Measurements from ENCODE around the gene KIAA0319L. TPM values are rescaled to one million over a fixed set of nuclear protein-coding genes. Genes with fewer than 3 reads are reported as not detected.

Gene KIAA0319L
- total RNA-seq, 1 experiment from 2014 or later = 46.4 TPM

DNA sequence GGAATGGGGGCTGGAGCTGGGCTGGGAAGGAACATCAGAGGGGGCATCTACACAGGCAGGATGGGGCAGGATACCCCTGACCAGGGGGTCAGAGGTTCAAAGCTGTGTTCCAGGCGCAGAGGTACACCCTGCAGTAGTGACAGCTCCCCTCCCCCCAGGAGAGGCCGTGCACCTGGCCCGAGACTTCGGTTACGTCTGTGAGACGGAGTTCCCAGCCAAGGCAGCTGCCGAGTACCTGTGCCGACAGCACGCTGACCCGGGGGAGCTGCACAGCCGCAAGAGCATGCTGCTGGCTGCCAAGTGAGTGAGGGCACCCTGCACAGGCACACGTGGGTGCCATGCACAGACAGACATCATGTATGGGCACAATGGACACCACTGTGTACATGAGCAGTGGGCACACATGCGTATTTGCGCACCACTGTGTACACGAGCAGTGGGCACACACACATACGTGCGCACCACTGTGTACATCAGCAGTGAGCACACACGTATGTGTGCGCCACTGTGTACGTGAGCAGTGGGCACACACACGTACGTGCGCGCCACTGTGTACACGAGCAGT is 33.4 kb upstream of the KIAA0319L start:
- Mint-ChIP-seq H3K36me3 (ENCODE audit: insufficient read depth in 1 of 3, low read depth in 3 of 3) (0 out of 7 replicates have a peak, but pooled peaks cover 0 to 3% (median 0%) of the 10 kb centered on the region in 3 experiments), H3K4me3 (no peak overlapping the region; a peak in 1 of 5 replicates), H3K9me3 (no peaks in the 10 kb centered on the region; a peak in 1 of 5 replicates), H3K27me3 (ENCODE audit: low read depth) (peaks cover 2% of the 10 kb centered on the region; the same call in 1 of the 2 replicates), H3K4me1 (peaks cover 5 to 8% of the 10 kb centered on the region in 2 experiments), H3K27ac (no peak overlapping the region)
- Histone ChIP-seq H4K8ac (replicated peaks; ENCODE audit: insufficient read length, low read depth, low read length) (no peak overlapping the region), H3K79me2 (ENCODE audit: insufficient read depth, low read length) (no peaks in the 10 kb centered on the region), H3K23me2 (ENCODE audit: insufficient read length, low read depth, low read length, poor library complexity, severe bottlenecking) (no peaks in the 10 kb centered on the region), H3K18ac (ENCODE audit: insufficient read length, low read depth, low read length) (no peak overlapping the region), H2AFZ (ENCODE audit: low read length) (no peak overlapping the region), H3T11ph (ENCODE audit: low read length) (no peak overlapping the region), H4K91ac (ENCODE audit: insufficient read length, low read depth, low read length) (no peak overlapping the region), H3K9me3 (ENCODE audit: control insufficient read depth, low read depth, low read length) (no peaks in the 10 kb centered on the region), H3K27me3 (ENCODE audit: insufficient read depth, low read length) (no peaks in the 10 kb centered on the region), H3K27ac (ENCODE audit: insufficient read length, low read depth, low read length) (no peak overlapping the region), H3K14ac (ENCODE audit: insufficient read depth, low read length) (no peak overlapping the region), H3K56ac (ENCODE audit: insufficient read length, low read depth, low read length) (no peak overlapping the region), H4K5ac (ENCODE audit: insufficient read length, low read depth, low read length) (no peak overlapping the region), H2BK12ac (ENCODE audit: insufficient read length, low read depth, low read length) (no peak overlapping the region), H2BK15ac (ENCODE audit: low read depth, low read length) (no peak overlapping the region), H2BK5ac (ENCODE audit: insufficient read length, low read length) (no peak overlapping the region), H3K9ac (ENCODE audit: extremely low read depth, insufficient read length, low read length) (no peak overlapping the region), H2BK20ac (ENCODE audit: low read depth, low read length, poor library complexity, severe bottlenecking) (no peak overlapping the region), H3K23ac (ENCODE audit: insufficient read length, low read depth, low read length) (no peak overlapping the region), H2BK120ac (ENCODE audit: low read depth, low read length, poor library complexity, severe bottlenecking) (no peak overlapping the region), H3K4ac (ENCODE audit: low read depth, low read length) (no peak overlapping the region), H3K4me2 (ENCODE audit: insufficient read depth, insufficient read length, low read length) (no peak overlapping the region), H3K4me1 (ENCODE audit: insufficient read depth, low read length) (no peaks in the 10 kb centered on the region), H4K20me1 (ENCODE audit: control insufficient read depth, insufficient read depth, insufficient read length) (peaks cover 2% of the 10 kb centered on the region), H3K79me1 (ENCODE audit: insufficient read depth, low read depth, low read length, poor library complexity, severe bottlenecking) (no peaks in the 10 kb centered on the region), H2AK5ac (ENCODE audit: insufficient read length, low read length) (no peak overlapping the region)
- DNase-seq = no peak
- no CpG with 5 or more reads among the region's 25 CpGs for WGBS (ENCODE audit: extremely low coverage, insufficient read length, low lambda C conversion rate)
- TF ChIP-seq, protein P1, sequence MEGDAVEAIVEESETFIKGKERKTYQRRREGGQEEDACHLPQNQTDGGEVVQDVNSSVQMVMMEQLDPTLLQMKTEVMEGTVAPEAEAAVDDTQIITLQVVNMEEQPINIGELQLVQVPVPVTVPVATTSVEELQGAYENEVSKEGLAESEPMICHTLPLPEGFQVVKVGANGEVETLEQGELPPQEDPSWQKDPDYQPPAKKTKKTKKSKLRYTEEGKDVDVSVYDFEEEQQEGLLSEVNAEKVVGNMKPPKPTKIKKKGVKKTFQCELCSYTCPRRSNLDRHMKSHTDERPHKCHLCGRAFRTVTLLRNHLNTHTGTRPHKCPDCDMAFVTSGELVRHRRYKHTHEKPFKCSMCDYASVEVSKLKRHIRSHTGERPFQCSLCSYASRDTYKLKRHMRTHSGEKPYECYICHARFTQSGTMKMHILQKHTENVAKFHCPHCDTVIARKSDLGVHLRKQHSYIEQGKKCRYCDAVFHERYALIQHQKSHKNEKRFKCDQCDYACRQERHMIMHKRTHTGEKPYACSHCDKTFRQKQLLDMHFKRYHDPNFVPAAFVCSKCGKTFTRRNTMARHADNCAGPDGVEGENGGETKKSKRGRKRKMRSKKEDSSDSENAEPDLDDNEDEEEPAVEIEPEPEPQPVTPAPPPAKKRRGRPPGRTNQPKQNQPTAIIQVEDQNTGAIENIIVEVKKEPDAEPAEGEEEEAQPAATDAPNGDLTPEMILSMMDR (conservative IDR thresholded peaks at IDR 0.05) = no peak

Data from H9 (cell line).